ENCODE data around the gene RAB7B.

- TF ChIP-seq CTCF (IDR thresholded peaks at IDR 0.05 in 4 of 5, conservative IDR thresholded peaks at IDR 0.05 in 1 of 5) (no peak), POLR2A (IDR thresholded peaks at IDR 0.05) (no peak)
Observed at GRCh38 chr1:206041640-206042039, 38.4 kb upstream of the RAB7B start.
